Trophoblast cell (in vitro differentiated cells and primary cell): Measurements from ENCODE around the gene KCNQ2.
"Not testable (repeated sequence)": the region's sequence is repeated elsewhere in the genome, so short reads cannot be mapped to it uniquely, and the experiment has no call there.

Source experiments
- DNase-seq, 2 donors: peaks; one replicate each; pipeline ENCODE4 v3.0.0-alpha.2; 2016
- H2AFZ ChIP-seq: 2 replicates; pipeline ENCODE4 v1.6.1; 2013; ENCODE audit warnings: low read length, moderate library complexity, mild to moderate bottlenecking; ENCODE audit not compliant: insufficient read depth, poor library complexity
- H2AK5ac ChIP-seq: 2 replicates; pipeline ENCODE4 v1.6.1; 2013; ENCODE audit warnings: mild to moderate bottlenecking, low read length
- H2BK120ac ChIP-seq: 2 replicates; pipeline ENCODE4 v1.6.1; 2013; ENCODE audit warnings: low read length, mild to moderate bottlenecking, moderate library complexity; ENCODE audit not compliant: insufficient read depth, poor library complexity
- H2BK12ac ChIP-seq: 2 replicates; pipeline ENCODE4 v1.6.1; 2013; ENCODE audit warnings: mild to moderate bottlenecking, low read length, moderate library complexity
- H2BK5ac ChIP-seq: 2 replicates; pipeline ENCODE4 v1.6.1; 2013; ENCODE audit warnings: low read length, low read depth, moderate library complexity, mild to moderate bottlenecking; ENCODE audit not compliant: poor library complexity
- H3K14ac ChIP-seq: 2 replicates; pipeline ENCODE4 v1.6.1; 2013; ENCODE audit warnings: mild to moderate bottlenecking, low read length
- H3K18ac ChIP-seq: 2 replicates; pipeline ENCODE4 v1.6.1; 2013; ENCODE audit warnings: mild to moderate bottlenecking, low read length
- H3K23ac ChIP-seq: 2 replicates; pipeline ENCODE4 v1.6.1; 2013; ENCODE audit warnings: low read length
- H3K27ac ChIP-seq: 2 replicates; pipeline ENCODE4 v1.5.1; 2013; ENCODE audit warnings: low read depth, mild to moderate bottlenecking, inconsistent platforms, low read length, moderate library complexity
- H3K27me3 ChIP-seq: 2 replicates; pipeline ENCODE4 v1.6.1; 2013; ENCODE audit warnings: inconsistent platforms, mild to moderate bottlenecking, low read length, moderate library complexity; ENCODE audit not compliant: insufficient read depth
- H3K36me3 ChIP-seq, 2 experiments: 1 replicate in 1 of 2; 2 replicates in 1 of 2; pipeline ENCODE4 v1.6.1; 2013; ENCODE audit warnings: low read length in 2 of 2, mild to moderate bottlenecking in 2 of 2, moderate library complexity in 1 of 2; ENCODE audit not compliant: insufficient read depth in 2 of 2, control insufficient read depth in 1 of 2
- H3K4ac ChIP-seq: 2 replicates; pipeline ENCODE4 v1.6.1; 2013; ENCODE audit warnings: low read depth, mild to moderate bottlenecking, low read length, moderate library complexity
- H3K4me1 ChIP-seq, 2 experiments: 1 replicate in 1 of 2; 2 replicates in 1 of 2; pipeline ENCODE4 v1.6.1; 2013; ENCODE audit warnings: low read length in 2 of 2, mild to moderate bottlenecking in 2 of 2, moderate library complexity in 1 of 2; ENCODE audit not compliant: insufficient read depth in 2 of 2, control insufficient read depth in 1 of 2
- H3K4me2 ChIP-seq: 2 replicates; pipeline ENCODE4 v1.6.1; 2013; ENCODE audit warnings: inconsistent platforms, mild to moderate bottlenecking, low read length, moderate library complexity
- H3K4me3 ChIP-seq: 2 replicates; pipeline ENCODE4 v1.5.1; 2013; ENCODE audit warnings: mild to moderate bottlenecking, low read depth, low read length, inconsistent platforms
- H3K79me1 ChIP-seq: one replicate; pipeline ENCODE4 v1.6.1; 2013; ENCODE audit warnings: low read length
- H3K79me2 ChIP-seq: 2 replicates; pipeline ENCODE4 v1.6.1; 2013; ENCODE audit warnings: low read length, mild to moderate bottlenecking; ENCODE audit not compliant: control insufficient read depth, insufficient read depth, poor library complexity
- H3K9ac ChIP-seq: 2 replicates; pipeline ENCODE4 v1.6.1; 2013; ENCODE audit warnings: mild to moderate bottlenecking, low read length
- H3K9me3 ChIP-seq: 2 replicates; pipeline ENCODE4 v1.6.1; 2013; ENCODE audit warnings: low read depth, mild to moderate bottlenecking, control low read depth, inconsistent platforms, low read length; ENCODE audit not compliant: insufficient read depth
- H4K12ac ChIP-seq: 2 replicates; pipeline ENCODE4 v1.6.1; 2013; ENCODE audit warnings: low read depth, mild to moderate bottlenecking, low read length, moderate library complexity
- H4K8ac ChIP-seq: 2 replicates; pipeline ENCODE4 v1.6.1; 2013; ENCODE audit warnings: low read depth, mild to moderate bottlenecking, low read length, moderate library complexity
- H4K91ac ChIP-seq: one replicate; pipeline ENCODE4 v1.6.1; 2013; ENCODE audit warnings: low read depth, mild to moderate bottlenecking, low read length, moderate library complexity
- WGBS: extraction: QIAGEN DNeasy Blood & Tissue Kit; methylation state at CpG from one replicate; pipeline ENCODE4 v1.1.7; 2013; ENCODE audit warnings: missing lambda C conversion rate; ENCODE audit not compliant: insufficient read length, insufficient coverage; ENCODE audit errors: extremely low coverage; 5-methylcytosine and 5-hydroxymethylcytosine counted together

Gene KCNQ2

GRCh38 chr20:63381781-63382431, 90.5 kb downstream of the KCNQ2 start:
- H2BK12ac ChIP-seq: no peak overlapping the region
- no peaks in the 10 kb centered on the region for H3K79me1 ChIP-seq
- no CpG with 5 or more reads among the region's 22 CpGs for WGBS
- no peak overlapping the region for H4K8ac ChIP-seq
- no peak overlapping the region for H3K4ac ChIP-seq
- no peaks in the 10 kb centered on the region for H3K79me2 ChIP-seq
- no peak overlapping the region for H2BK120ac ChIP-seq
- no peak overlapping the region for H3K18ac ChIP-seq
- H3K4me3 ChIP-seq: no peak overlapping the region
- no peak overlapping the region for H3K23ac ChIP-seq
- H3K4me2 ChIP-seq: no peak overlapping the region
- H4K91ac ChIP-seq: no peak overlapping the region
- no peak overlapping the region for H2AFZ ChIP-seq
- H3K9ac ChIP-seq: no peak overlapping the region
- no peaks in the 10 kb centered on the region for H3K36me3 ChIP-seq
- H3K4me1 ChIP-seq: no peaks in the 10 kb centered on the region
- H3K14ac ChIP-seq: no peak overlapping the region
- H3K9me3 ChIP-seq: peaks cover 14% of the 10 kb centered on the region
- no peak overlapping the region for H2AK5ac ChIP-seq
- H2BK5ac ChIP-seq: no peak overlapping the region
- H4K12ac ChIP-seq: no peak overlapping the region
- peak in 1 of 2 donors; percentile 27 for DNase-seq
- H3K27me3 ChIP-seq: no peaks in the 10 kb centered on the region
- H3K27ac ChIP-seq: no peak overlapping the region

- no peak overlapping the region for H3K4me2 ChIP-seq
- no peaks in the 10 kb centered on the region for H3K79me2 ChIP-seq
- no peak overlapping the region for H2AFZ ChIP-seq
- WGBS: no CpG with 5 or more reads among the region's 21 CpGs
- no peak overlapping the region for H3K27ac ChIP-seq
- no peak overlapping the region for H2AK5ac ChIP-seq
- H3K4ac ChIP-seq: no peak overlapping the region
- H3K18ac ChIP-seq: no peak overlapping the region
- H3K23ac ChIP-seq: no peak overlapping the region
- H4K91ac ChIP-seq: no peak overlapping the region
- H3K27me3 ChIP-seq: no peaks in the 10 kb centered on the region
- no peak overlapping the region for H3K14ac ChIP-seq
- H2BK12ac ChIP-seq: no peak overlapping the region
- no peak overlapping the region for H3K4me3 ChIP-seq
- H4K12ac ChIP-seq: no peak overlapping the region
- H2BK120ac ChIP-seq: no peak overlapping the region
- no peaks in the 10 kb centered on the region for H3K79me1 ChIP-seq
- H4K8ac ChIP-seq: no peak overlapping the region
- no peak overlapping the region for H2BK5ac ChIP-seq
- DNase-seq: no peak
- H3K9ac ChIP-seq: no peak overlapping the region
- H3K9me3 ChIP-seq: peaks cover 7% of the 10 kb centered on the region
- no peaks in the 10 kb centered on the region for H3K36me3 ChIP-seq
- no peaks in the 10 kb centered on the region for H3K4me1 ChIP-seq
Observed at GRCh38 chr20:63380346-63380870, 92.0 kb downstream of the KCNQ2 start.

GRCh38 chr20:63379872-63380271, 92.6 kb downstream of the KCNQ2 start:
- not testable (repeated sequence) for H3K4ac ChIP-seq, DNase-seq, H2BK12ac ChIP-seq, H3K18ac ChIP-seq, H3K79me2 ChIP-seq, H4K8ac ChIP-seq, H3K23ac ChIP-seq, H2AFZ ChIP-seq, H3K9ac ChIP-seq, H3K27me3 ChIP-seq, H3K36me3 ChIP-seq, H4K12ac ChIP-seq, H2AK5ac ChIP-seq, H3K4me1 ChIP-seq, H3K27ac ChIP-seq, H3K14ac ChIP-seq, H2BK5ac ChIP-seq, H3K4me2 ChIP-seq, H3K79me1 ChIP-seq, H3K4me3 ChIP-seq, H2BK120ac ChIP-seq, H4K91ac ChIP-seq
- no CpG with 5 or more reads among the region's 9 CpGs for WGBS
- peaks cover 10% of the 10 kb centered on the region for H3K9me3 ChIP-seq

GRCh38 chr20:63379296-63379695, 93.2 kb downstream of the KCNQ2 start:
- H3K4me1 ChIP-seq: no peaks in the 10 kb centered on the region
- H4K8ac ChIP-seq: no peak overlapping the region
- H3K23ac ChIP-seq: no peak overlapping the region
- no peaks in the 10 kb centered on the region for H3K79me1 ChIP-seq
- H3K27ac ChIP-seq: no peak overlapping the region
- no peak overlapping the region for H2BK120ac ChIP-seq
- H3K4me3 ChIP-seq: no peak overlapping the region
- H2BK12ac ChIP-seq: no peak overlapping the region
- H3K27me3 ChIP-seq: no peaks in the 10 kb centered on the region
- H3K14ac ChIP-seq: no peak overlapping the region
- peaks cover 10% of the 10 kb centered on the region for H3K9me3 ChIP-seq
- DNase-seq: no peak
- no peak overlapping the region for H2AK5ac ChIP-seq
- WGBS: no CpG with 5 or more reads among the region's 11 CpGs
- no peak overlapping the region for H3K4me2 ChIP-seq
- no peaks in the 10 kb centered on the region for H3K36me3 ChIP-seq
- no peak overlapping the region for H2BK5ac ChIP-seq
- no peak overlapping the region for H3K18ac ChIP-seq
- H3K9ac ChIP-seq: no peak overlapping the region
- H4K12ac ChIP-seq: no peak overlapping the region
- H2AFZ ChIP-seq: no peak overlapping the region
- no peak overlapping the region for H3K4ac ChIP-seq
- H3K79me2 ChIP-seq: no peaks in the 10 kb centered on the region
- H4K91ac ChIP-seq: no peak overlapping the region
